ENCODE data around the gene NAA20.
A peak's percentile ranks its signal among the peaks of the same experiment; 100 is the strongest.

The NAA20 gene

GRCh38 chr20:19996222-19996621 lies 20.9 kb upstream of the NAA20 start:
- Histone ChIP-seq H3K9me3 (ENCODE audit: insufficient read depth, low read depth, low read length) (no peaks in the 10 kb centered on the region), H3K79me2 (ENCODE audit: control insufficient read depth, insufficient read depth, low read length, poor library complexity) (peaks cover 3% of the 10 kb centered on the region), H2BK120ac (ENCODE audit: insufficient read depth, low read length, poor library complexity) (peak overlapping the region; percentile 26), H3K36me3 (ENCODE audit: control insufficient read depth in 1 of 2, insufficient read depth in 2 of 2, low read length in 2 of 2) (peaks cover 25 to 33% of the 10 kb centered on the region in 2 experiments), H2BK12ac (ENCODE audit: low read length) (peak overlapping the region; percentile 38), H2AFZ (ENCODE audit: insufficient read depth, low read length, poor library complexity) (no peak overlapping the region), H4K8ac (ENCODE audit: low read depth, low read length) (no peak overlapping the region), H3K79me1 (ENCODE audit: low read length) (peaks cover 27% of the 10 kb centered on the region), H4K12ac (ENCODE audit: low read depth, low read length) (no peak overlapping the region), H2BK5ac (ENCODE audit: low read depth, low read length, poor library complexity) (peak overlapping the region; percentile 14), H3K14ac (ENCODE audit: low read length) (peak overlapping the region; percentile 33), H3K4ac (ENCODE audit: low read depth, low read length) (no peak overlapping the region), H2AK5ac (ENCODE audit: low read length) (no peak overlapping the region), H4K91ac (ENCODE audit: low read depth, low read length) (peak overlapping the region; percentile 53), H3K27ac (ENCODE audit: low read depth, low read length) (peak overlapping the region; percentile 4), H3K4me1 (ENCODE audit: control insufficient read depth in 1 of 2, insufficient read depth in 2 of 2, low read length in 2 of 2) (peaks cover 23 to 28% of the 10 kb centered on the region in 2 experiments), H3K18ac (ENCODE audit: low read length) (peak overlapping the region; percentile 19), H3K23ac (ENCODE audit: low read length) (no peak overlapping the region), H3K9ac (ENCODE audit: low read length) (no peak overlapping the region), H3K4me3 (ENCODE audit: low read depth, low read length) (no peak overlapping the region), H3K27me3 (ENCODE audit: insufficient read depth, low read length) (no peaks in the 10 kb centered on the region), H3K4me2 (ENCODE audit: low read length) (no peak overlapping the region)
- whole genome bisulfite sequencing (ENCODE audit: extremely low coverage, insufficient coverage, insufficient read length), result no CpG with 5 or more reads among the region's 8 CpGs
- no peak for DNase-seq

GRCh38 chr20:19996917-19997316 lies 20.2 kb upstream of the NAA20 start:
- H3K18ac ChIP-seq (ENCODE audit: low read length), result peak overlapping the region; percentile 33
- no peak overlapping the region for H2AFZ ChIP-seq (ENCODE audit: insufficient read depth, low read length, poor library complexity)
- H3K79me1 ChIP-seq (ENCODE audit: low read length), result peaks cover 24% of the 10 kb centered on the region
- H2AK5ac ChIP-seq (ENCODE audit: low read length), result peak overlapping the region; percentile 39
- H3K27ac ChIP-seq (ENCODE audit: low read depth, low read length), result no peak overlapping the region
- H2BK12ac ChIP-seq (ENCODE audit: low read length), result no peak overlapping the region
- peak overlapping the region; percentile 77 for H4K91ac ChIP-seq (ENCODE audit: low read depth, low read length)
- no peak overlapping the region for H3K4me3 ChIP-seq (ENCODE audit: low read depth, low read length)
- H2BK5ac ChIP-seq (ENCODE audit: low read depth, low read length, poor library complexity), result no peak overlapping the region
- no peak overlapping the region for H4K8ac ChIP-seq (ENCODE audit: low read depth, low read length)
- no peak overlapping the region for H3K14ac ChIP-seq (ENCODE audit: low read length)
- no peak overlapping the region for H3K9ac ChIP-seq (ENCODE audit: low read length)
- peak overlapping the region; percentile 64 for H2BK120ac ChIP-seq (ENCODE audit: insufficient read depth, low read length, poor library complexity)
- no peaks in the 10 kb centered on the region for H3K9me3 ChIP-seq (ENCODE audit: insufficient read depth, low read depth, low read length)
- H3K4me2 ChIP-seq (ENCODE audit: low read length), result no peak overlapping the region
- no CpG with 5 or more reads among the region's 9 CpGs for WGBS (ENCODE audit: extremely low coverage, insufficient coverage, insufficient read length)
- H3K4ac ChIP-seq (ENCODE audit: low read depth, low read length), result no peak overlapping the region
- peaks cover 3% of the 10 kb centered on the region for H3K79me2 ChIP-seq (ENCODE audit: control insufficient read depth, insufficient read depth, low read length, poor library complexity)
- no peak overlapping the region for H4K12ac ChIP-seq (ENCODE audit: low read depth, low read length)
- no peaks in the 10 kb centered on the region for H3K27me3 ChIP-seq (ENCODE audit: insufficient read depth, low read length)
- H3K23ac ChIP-seq (ENCODE audit: low read length), result no peak overlapping the region
- H3K4me1 ChIP-seq (ENCODE audit: control insufficient read depth in 1 of 2, insufficient read depth in 2 of 2, low read length in 2 of 2), result peaks cover 23 to 25% of the 10 kb centered on the region in 2 experiments
- peaks cover 25 to 33% of the 10 kb centered on the region in 2 experiments for H3K36me3 ChIP-seq (ENCODE audit: control insufficient read depth in 1 of 2, insufficient read depth in 2 of 2, low read length in 2 of 2)
- DNase-seq, result no peak

GRCh38 chr20:19998990-19999705 lies 18.0 kb upstream of the NAA20 start:
- WGBS (ENCODE audit: extremely low coverage, insufficient coverage, insufficient read length), result no CpG with 5 or more reads among the region's 7 CpGs
- no peak overlapping the region for H4K12ac ChIP-seq (ENCODE audit: low read depth, low read length)
- peak overlapping the region; percentile 12 for H4K91ac ChIP-seq (ENCODE audit: low read depth, low read length)
- no peak overlapping the region for H2BK5ac ChIP-seq (ENCODE audit: low read depth, low read length, poor library complexity)
- H3K27ac ChIP-seq (ENCODE audit: low read depth, low read length), result no peak overlapping the region
- H3K18ac ChIP-seq (ENCODE audit: low read length), result no peak overlapping the region
- H4K8ac ChIP-seq (ENCODE audit: low read depth, low read length), result peak overlapping the region; percentile 22
- H3K4me1 ChIP-seq (ENCODE audit: control insufficient read depth in 1 of 2, insufficient read depth in 2 of 2, low read length in 2 of 2), result peaks cover 15 to 17% of the 10 kb centered on the region in 2 experiments
- no peak overlapping the region for H3K9ac ChIP-seq (ENCODE audit: low read length)
- no peaks in the 10 kb centered on the region for H3K27me3 ChIP-seq (ENCODE audit: insufficient read depth, low read length)
- H3K79me1 ChIP-seq (ENCODE audit: low read length), result peaks cover 14% of the 10 kb centered on the region
- no peak overlapping the region for H3K14ac ChIP-seq (ENCODE audit: low read length)
- DNase-seq, result no peak
- H3K4me2 ChIP-seq (ENCODE audit: low read length), result no peak overlapping the region
- H2AFZ ChIP-seq (ENCODE audit: insufficient read depth, low read length, poor library complexity), result no peak overlapping the region
- H3K9me3 ChIP-seq (ENCODE audit: insufficient read depth, low read depth, low read length), result no peaks in the 10 kb centered on the region
- H3K4me3 ChIP-seq (ENCODE audit: low read depth, low read length), result no peak overlapping the region
- H2AK5ac ChIP-seq (ENCODE audit: low read length), result no peak overlapping the region
- no peak overlapping the region for H2BK120ac ChIP-seq (ENCODE audit: insufficient read depth, low read length, poor library complexity)
- no peak overlapping the region for H3K4ac ChIP-seq (ENCODE audit: low read depth, low read length)
- peaks cover 1% of the 10 kb centered on the region for H3K79me2 ChIP-seq (ENCODE audit: control insufficient read depth, insufficient read depth, low read length, poor library complexity)
- peaks cover 27 to 40% of the 10 kb centered on the region in 2 experiments for H3K36me3 ChIP-seq (ENCODE audit: control insufficient read depth in 1 of 2, insufficient read depth in 2 of 2, low read length in 2 of 2)
- H3K23ac ChIP-seq (ENCODE audit: low read length), result no peak overlapping the region
- H2BK12ac ChIP-seq (ENCODE audit: low read length), result no peak overlapping the region

GRCh38 chr20:20000211-20000968 lies 16.8 kb upstream of the NAA20 start:
- H4K8ac ChIP-seq (ENCODE audit: low read depth, low read length), result no peak overlapping the region
- H3K14ac ChIP-seq (ENCODE audit: low read length), result no peak overlapping the region
- H3K18ac ChIP-seq (ENCODE audit: low read length), result no peak overlapping the region
- H3K9ac ChIP-seq (ENCODE audit: low read length), result no peak overlapping the region
- no peak overlapping the region for H2BK5ac ChIP-seq (ENCODE audit: low read depth, low read length, poor library complexity)
- H3K4ac ChIP-seq (ENCODE audit: low read depth, low read length), result no peak overlapping the region
- DNase-seq, result no peak
- peaks cover 5% of the 10 kb centered on the region for H3K79me1 ChIP-seq (ENCODE audit: low read length)
- no peak overlapping the region for H4K91ac ChIP-seq (ENCODE audit: low read depth, low read length)
- H3K79me2 ChIP-seq (ENCODE audit: control insufficient read depth, insufficient read depth, low read length, poor library complexity), result no peaks in the 10 kb centered on the region
- H2BK120ac ChIP-seq (ENCODE audit: insufficient read depth, low read length, poor library complexity), result no peak overlapping the region
- no peaks in the 10 kb centered on the region for H3K27me3 ChIP-seq (ENCODE audit: insufficient read depth, low read length)
- no peak overlapping the region for H3K4me2 ChIP-seq (ENCODE audit: low read length)
- no peak overlapping the region for H3K4me3 ChIP-seq (ENCODE audit: low read depth, low read length)
- H3K23ac ChIP-seq (ENCODE audit: low read length), result no peak overlapping the region
- peaks cover 8 to 10% of the 10 kb centered on the region in 2 experiments for H3K4me1 ChIP-seq (ENCODE audit: control insufficient read depth in 1 of 2, insufficient read depth in 2 of 2, low read length in 2 of 2)
- H3K27ac ChIP-seq (ENCODE audit: low read depth, low read length), result no peak overlapping the region
- peaks cover 27 to 40% of the 10 kb centered on the region in 2 experiments for H3K36me3 ChIP-seq (ENCODE audit: control insufficient read depth in 1 of 2, insufficient read depth in 2 of 2, low read length in 2 of 2)
- H2AFZ ChIP-seq (ENCODE audit: insufficient read depth, low read length, poor library complexity), result no peak overlapping the region
- H4K12ac ChIP-seq (ENCODE audit: low read depth, low read length), result no peak overlapping the region
- H3K9me3 ChIP-seq (ENCODE audit: insufficient read depth, low read depth, low read length), result no peaks in the 10 kb centered on the region
- WGBS (ENCODE audit: extremely low coverage, insufficient coverage, insufficient read length), result no CpG with 5 or more reads among the region's 14 CpGs
- H2BK12ac ChIP-seq (ENCODE audit: low read length), result no peak overlapping the region
- no peak overlapping the region for H2AK5ac ChIP-seq (ENCODE audit: low read length)

Measured in trophoblast cell (in vitro differentiated cells and primary cell).